ENCODE results near the gene ATRN.

The ATRN gene

DNA sequence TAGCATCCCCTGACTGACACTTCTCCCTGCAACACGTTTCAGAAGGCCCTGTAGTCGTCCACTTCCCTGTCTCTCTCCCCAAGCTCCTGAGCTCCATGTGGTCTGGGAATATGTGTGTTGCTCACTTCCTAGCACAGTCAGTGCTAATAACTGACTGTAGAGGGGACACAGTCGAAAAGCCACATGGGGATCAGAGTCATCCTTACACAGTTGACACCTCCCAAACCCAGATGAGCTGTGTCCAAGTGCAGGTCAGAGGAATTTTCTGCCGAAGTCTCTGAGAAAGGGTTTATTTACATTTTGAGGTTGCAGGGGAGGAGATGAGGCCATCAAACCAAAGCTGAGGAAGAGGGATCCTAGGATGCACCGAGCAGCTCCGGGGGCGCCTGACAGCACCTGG, 214.5 kb downstream of the ATRN start:
- Histone ChIP-seq H3K14ac (ENCODE audit: low read length in 2 of 2) (no peak overlapping the region), H3K4me1 (ENCODE audit: control insufficient read depth, insufficient read depth, low read depth, low read length) (peaks cover 28% of the 10 kb centered on the region), H3K4me3 (ENCODE audit: insufficient read depth in 1 of 2, low read depth in 1 of 2, low read length in 2 of 2) (no peak overlapping the region), H3K4ac (ENCODE audit: low read depth in 1 of 2, low read length in 2 of 2) (no peak overlapping the region), H2BK15ac (ENCODE audit: low read depth, poor library complexity, severe bottlenecking) (no peak overlapping the region), H3K36me3 (ENCODE audit: control insufficient read depth in 1 of 2, insufficient read depth in 2 of 2, low read depth in 1 of 2, low read length in 2 of 2) (no peaks in the 10 kb centered on the region), H2BK120ac (ENCODE audit: low read depth, low read length) (no peak overlapping the region), H2AFZ (ENCODE audit: low read depth, low read length) (no peak overlapping the region), H3K79me1 (replicated peaks; ENCODE audit: low read length, poor library complexity, severe bottlenecking) (peaks cover 3% of the 10 kb centered on the region), H3K4me2 (ENCODE audit: low read length, poor library complexity, severe bottlenecking) (no peak overlapping the region), H2AK5ac (ENCODE audit: low read length, severe bottlenecking) (no peak overlapping the region), H2BK5ac (ENCODE audit: low read depth, low read length, poor library complexity, severe bottlenecking) (no peak overlapping the region), H2BK12ac (ENCODE audit: low read length in 2 of 2) (no peak overlapping the region), H3K18ac (ENCODE audit: low read depth in 1 of 2, low read length in 2 of 2) (peak overlapping the region in 1 of 2 experiments; percentile 11), H4K8ac (ENCODE audit: low read length) (no peak overlapping the region), H3K27me3 (ENCODE audit: control insufficient read depth in 1 of 2, insufficient read depth in 1 of 2, low read length in 2 of 2) (no peaks in the 10 kb centered on the region), H3K23ac (ENCODE audit: low read length in 2 of 2) (no peak overlapping the region), H3K9me3 (ENCODE audit: control insufficient read depth, low read length) (no peaks in the 10 kb centered on the region), H3K9ac (ENCODE audit: low read length) (no peak overlapping the region), H4K91ac (ENCODE audit: low read length) (no peak overlapping the region), H3K27ac (ENCODE audit: low read length, poor library complexity, severe bottlenecking) (no peak overlapping the region)
- WGBS: 78% methylated on average over 6 of the region's 7 CpGs
- DNase-seq: no peak

DNA sequence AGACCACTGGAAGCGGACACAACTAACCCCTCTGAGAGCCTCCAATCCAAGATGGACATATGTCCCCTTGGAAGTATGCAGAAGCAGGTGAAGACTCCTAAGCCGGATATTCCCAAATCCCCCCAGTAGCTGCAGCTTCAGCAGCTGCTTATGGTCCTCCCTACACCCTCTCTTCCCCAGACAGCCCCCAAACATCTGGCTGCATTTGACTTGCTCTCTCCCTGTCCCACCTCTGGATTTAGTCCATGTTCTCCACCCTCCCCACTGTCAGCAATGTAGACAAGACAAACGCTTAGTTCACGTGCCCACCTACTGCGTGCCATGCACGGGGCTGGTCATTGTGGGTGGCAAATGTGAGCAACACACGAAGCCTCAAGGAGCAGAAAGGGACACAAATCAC, 215.6 kb downstream of the ATRN start:
- Histone ChIP-seq H3K27ac (ENCODE audit: low read length, poor library complexity, severe bottlenecking) (peak overlapping the region; percentile 31), H3K4ac (ENCODE audit: low read depth in 1 of 2, low read length in 2 of 2) (no peak overlapping the region), H3K14ac (ENCODE audit: low read length in 2 of 2) (no peak overlapping the region), H2AFZ (ENCODE audit: low read depth, low read length) (no peak overlapping the region), H2BK12ac (ENCODE audit: low read length in 2 of 2) (peak overlapping the region; percentile 45 to 90), H3K27me3 (ENCODE audit: control insufficient read depth in 1 of 2, insufficient read depth in 1 of 2, low read length in 2 of 2) (no peaks in the 10 kb centered on the region), H3K4me3 (ENCODE audit: insufficient read depth in 1 of 2, low read depth in 1 of 2, low read length in 2 of 2) (peak overlapping the region in 1 of 2 experiments; percentile 26), H3K4me1 (ENCODE audit: control insufficient read depth, insufficient read depth, low read depth, low read length) (peaks cover 18% of the 10 kb centered on the region), H2AK5ac (ENCODE audit: low read length, severe bottlenecking) (peak overlapping the region; percentile 83), H2BK5ac (ENCODE audit: low read depth, low read length, poor library complexity, severe bottlenecking) (no peak overlapping the region), H3K4me2 (ENCODE audit: low read length, poor library complexity, severe bottlenecking) (no peak overlapping the region), H4K91ac (ENCODE audit: low read length) (no peak overlapping the region), H3K18ac (ENCODE audit: low read depth in 1 of 2, low read length in 2 of 2) (peak overlapping the region in 1 of 2 experiments; percentile 37), H3K9ac (ENCODE audit: low read length) (peak overlapping the region; percentile 59), H3K36me3 (ENCODE audit: control insufficient read depth in 1 of 2, insufficient read depth in 2 of 2, low read depth in 1 of 2, low read length in 2 of 2) (no peaks in the 10 kb centered on the region), H4K8ac (ENCODE audit: low read length) (no peak overlapping the region), H2BK15ac (ENCODE audit: low read depth, poor library complexity, severe bottlenecking) (no peak overlapping the region), H3K23ac (ENCODE audit: low read length in 2 of 2) (peak overlapping the region in 1 of 2 experiments; percentile 34), H3K9me3 (ENCODE audit: control insufficient read depth, low read length) (no peaks in the 10 kb centered on the region), H2BK120ac (ENCODE audit: low read depth, low read length) (no peak overlapping the region), H3K79me1 (replicated peaks; ENCODE audit: low read length, poor library complexity, severe bottlenecking) (no peaks in the 10 kb centered on the region)
- DNase-seq: no peak
- 99% methylated on average over 7 of the region's 7 CpGs for WGBS

DNA sequence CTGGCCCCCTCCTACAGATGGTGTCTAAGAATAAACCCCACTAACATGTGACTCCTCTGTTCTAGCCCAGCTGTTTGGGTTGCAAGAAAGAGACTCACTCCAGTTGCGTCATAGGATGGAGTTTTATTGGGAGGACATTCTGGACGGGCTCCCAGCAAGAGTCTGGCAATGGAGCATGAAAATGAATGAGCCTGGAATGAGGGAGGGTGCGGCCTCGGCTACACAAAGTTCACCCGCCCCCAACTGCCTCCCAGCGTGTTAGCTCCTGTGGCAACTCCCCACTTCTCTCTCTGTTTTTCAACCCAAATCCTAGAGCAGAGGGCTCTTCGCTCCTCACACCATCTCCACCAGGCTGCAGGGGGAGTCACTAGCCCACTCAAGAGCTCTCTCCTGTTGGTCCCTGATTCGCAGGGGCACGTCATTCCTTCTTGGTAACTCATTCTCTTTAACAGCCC, 216.1 kb downstream of the ATRN start:
- Histone ChIP-seq H3K9me3 (ENCODE audit: control insufficient read depth, low read length) (no peaks in the 10 kb centered on the region), H2AK5ac (ENCODE audit: low read length, severe bottlenecking) (peak overlapping the region; percentile 86), H3K18ac (ENCODE audit: low read depth in 1 of 2, low read length in 2 of 2) (peak overlapping the region in 1 of 2 experiments; percentile 37)

DNA sequence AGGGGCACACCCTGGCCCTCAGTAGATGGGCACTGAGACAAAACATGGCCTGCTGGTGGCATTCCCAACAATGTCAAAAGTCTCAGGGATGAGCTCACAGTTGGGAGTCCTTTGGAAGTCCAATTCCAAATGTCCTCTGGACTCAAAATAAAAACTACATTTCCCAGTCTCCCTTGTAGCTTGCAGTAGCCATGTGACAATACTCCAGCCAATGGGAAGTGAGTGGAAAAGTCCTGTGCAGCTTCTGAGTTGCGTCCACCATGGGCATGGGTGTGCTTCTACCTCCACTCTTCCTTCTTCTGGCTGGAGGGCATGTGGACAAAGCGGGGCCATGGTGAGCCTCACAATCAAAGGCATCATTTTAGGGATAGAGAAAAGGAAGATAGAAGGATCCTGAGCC, 216.8 kb downstream of the ATRN start:
- DNase-seq: peak; percentile 48
- peaks cover 0 to 2% of the 10 kb centered on the region in 2 experiments for H3K27me3 ChIP-seq (ENCODE audit: control insufficient read depth in 1 of 2, insufficient read depth in 1 of 2, low read length in 2 of 2)
- H3K79me1 ChIP-seq (replicated peaks; ENCODE audit: low read length, poor library complexity, severe bottlenecking): no peaks in the 10 kb centered on the region
- WGBS: 75% methylated on average over 2 of the region's 2 CpGs
- no peak overlapping the region for H3K4ac ChIP-seq (ENCODE audit: low read depth in 1 of 2, low read length in 2 of 2)
- H3K14ac ChIP-seq (ENCODE audit: low read length in 2 of 2): no peak overlapping the region
- H3K36me3 ChIP-seq (ENCODE audit: control insufficient read depth in 1 of 2, insufficient read depth in 2 of 2, low read depth in 1 of 2, low read length in 2 of 2): no peaks in the 10 kb centered on the region
- H2AFZ ChIP-seq (ENCODE audit: low read depth, low read length): no peak overlapping the region
- H2BK12ac ChIP-seq (ENCODE audit: low read length in 2 of 2): no peak overlapping the region
- H2BK120ac ChIP-seq (ENCODE audit: low read depth, low read length): no peak overlapping the region
- H3K18ac ChIP-seq (ENCODE audit: low read depth in 1 of 2, low read length in 2 of 2): no peak overlapping the region
- no peak overlapping the region for H3K4me2 ChIP-seq (ENCODE audit: low read length, poor library complexity, severe bottlenecking)
- no peak overlapping the region for H2BK15ac ChIP-seq (ENCODE audit: low read depth, poor library complexity, severe bottlenecking)
- no peak overlapping the region for H4K91ac ChIP-seq (ENCODE audit: low read length)
- H3K23ac ChIP-seq (ENCODE audit: low read length in 2 of 2): no peak overlapping the region
- peak overlapping the region in 1 of 2 experiments; percentile 69 for H3K4me3 ChIP-seq (ENCODE audit: insufficient read depth in 1 of 2, low read depth in 1 of 2, low read length in 2 of 2)
- H4K8ac ChIP-seq (ENCODE audit: low read length): no peak overlapping the region
- H2BK5ac ChIP-seq (ENCODE audit: low read depth, low read length, poor library complexity, severe bottlenecking): no peak overlapping the region
- peaks cover 9% of the 10 kb centered on the region for H3K4me1 ChIP-seq (ENCODE audit: control insufficient read depth, insufficient read depth, low read depth, low read length)
- H3K27ac ChIP-seq (ENCODE audit: low read length, poor library complexity, severe bottlenecking): no peak overlapping the region
- no peaks in the 10 kb centered on the region for H3K9me3 ChIP-seq (ENCODE audit: control insufficient read depth, low read length)
- no peak overlapping the region for H2AK5ac ChIP-seq (ENCODE audit: low read length, severe bottlenecking)
- H3K9ac ChIP-seq (ENCODE audit: low read length): peak overlapping the region; percentile 74

More for the DNA sequence above, 216.1 kb downstream of the ATRN start:
- DNase-seq: peak; percentile 63
- Histone ChIP-seq H2BK12ac (ENCODE audit: low read length in 2 of 2) (no peak overlapping the region), H3K4ac (ENCODE audit: low read depth in 1 of 2, low read length in 2 of 2) (no peak overlapping the region), H3K79me1 (replicated peaks; ENCODE audit: low read length, poor library complexity, severe bottlenecking) (no peaks in the 10 kb centered on the region), H3K23ac (ENCODE audit: low read length in 2 of 2) (no peak overlapping the region), H4K91ac (ENCODE audit: low read length) (peak overlapping the region; percentile 21), H3K14ac (ENCODE audit: low read length in 2 of 2) (peak overlapping the region in 1 of 2 experiments; percentile 11), H3K4me2 (ENCODE audit: low read length, poor library complexity, severe bottlenecking) (peak overlapping the region; percentile 51), H3K4me3 (ENCODE audit: insufficient read depth in 1 of 2, low read depth in 1 of 2, low read length in 2 of 2) (peak overlapping the region in 1 of 2 experiments; percentile 69), H3K4me1 (ENCODE audit: control insufficient read depth, insufficient read depth, low read depth, low read length) (peaks cover 14% of the 10 kb centered on the region), H3K27me3 (ENCODE audit: control insufficient read depth in 1 of 2, insufficient read depth in 1 of 2, low read length in 2 of 2) (no peaks in the 10 kb centered on the region), H2AFZ (ENCODE audit: low read depth, low read length) (no peak overlapping the region), H2BK5ac (ENCODE audit: low read depth, low read length, poor library complexity, severe bottlenecking) (peak overlapping the region; percentile 9), H3K9ac (ENCODE audit: low read length) (peak overlapping the region; percentile 74), H2BK15ac (ENCODE audit: low read depth, poor library complexity, severe bottlenecking) (peak overlapping the region; percentile 21), H2BK120ac (ENCODE audit: low read depth, low read length) (no peak overlapping the region), H3K27ac (ENCODE audit: low read length, poor library complexity, severe bottlenecking) (peak overlapping the region; percentile 61), H3K36me3 (ENCODE audit: control insufficient read depth in 1 of 2, insufficient read depth in 2 of 2, low read depth in 1 of 2, low read length in 2 of 2) (no peaks in the 10 kb centered on the region), H4K8ac (ENCODE audit: low read length) (no peak overlapping the region)
- 63% methylated on average over 8 of the region's 9 CpGs for WGBS

All from mesenchymal stem cell (in vitro differentiated cells and primary cell).